GM18498 (cell line): ENCODE data around the gene NSF.
"Not testable (repeated sequence)": the region's sequence is repeated elsewhere in the genome, so short reads cannot be mapped to it uniquely, and the experiment has no call there.

Source experiments
- ATAC-seq: cut with Tn5 transposase; IDR thresholded peaks from one replicate; pipeline ENCODE4 v1.9.1; 2021; ENCODE audit warnings: mild to moderate bottlenecking, moderate library complexity; ENCODE audit not compliant: unreplicated experiment

The NSF gene

GRCh38 chr17:46590157-46591146 lies at the start of gene NSF:
Gene NSF (plus strand): TSS chr17:46590669. CDS start chr17:46590776, 107 bp downstream.
- peak; percentile 81 for ATAC-seq

GRCh38 chr17:46548607-46549006 lies 41.9 kb upstream of the NSF start:
- ATAC-seq, result not testable (repeated sequence)

GRCh38 chr17:46559155-46559554 lies 31.3 kb upstream of the NSF start:
- not testable (repeated sequence) for ATAC-seq

- ATAC-seq, result not testable (repeated sequence)
These were observed 30.4 kb upstream of the NSF start for GRCh38 chr17:46560048-46560447.

GRCh38 chr17:46566284-46566683 lies 24.2 kb upstream of the NSF start:
- ATAC-seq, result not testable (repeated sequence)

GRCh38 chr17:46566980-46567379 lies 23.5 kb upstream of the NSF start:
- not testable (repeated sequence) for ATAC-seq

- not testable (repeated sequence) for ATAC-seq
These were observed 18.7 kb upstream of the NSF start for GRCh38 chr17:46571796-46572195.

- peak; percentile 95 for ATAC-seq
These were observed 11.1 kb upstream of the NSF start, which contains the start of gene ARL17A for GRCh38 chr17:46579083-46580075. Gene ARL17A (minus strand): TSS chr17:46579691. CDS start chr17:46576322, 3,369 bp downstream.

- ATAC-seq, result not testable (repeated sequence)
These were observed 10.4 kb upstream of the NSF start for GRCh38 chr17:46580082-46580481.

GRCh38 chr17:46585444-46585843 lies 5.0 kb upstream of the NSF start:
- not testable (repeated sequence) for ATAC-seq

- peak; percentile 36 for ATAC-seq
These were observed 863 bp downstream of the NSF start for GRCh38 chr17:46591332-46591731.

- ATAC-seq, result peak; percentile 53
These were observed 8.0 kb downstream of the NSF start for GRCh38 chr17:46598344-46598931.

GRCh38 chr17:46600767-46601166 lies 10.3 kb downstream of the NSF start:
- ATAC-seq, result not testable (repeated sequence)

GRCh38 chr17:46603125-46603524 lies 12.7 kb downstream of the NSF start:
- peak; percentile 90 for ATAC-seq

- not testable (repeated sequence) for ATAC-seq
These were observed 20.8 kb downstream of the NSF start for GRCh38 chr17:46611304-46611703.

- ATAC-seq, result not testable (repeated sequence)
These were observed 23.4 kb downstream of the NSF start for GRCh38 chr17:46613876-46614275.

- not testable (repeated sequence) for ATAC-seq
These were observed 26.7 kb downstream of the NSF start for GRCh38 chr17:46617121-46617520.

GRCh38 chr17:46618975-46619374 lies 28.5 kb downstream of the NSF start:
- ATAC-seq, result not testable (repeated sequence)

- ATAC-seq, result not testable (repeated sequence)
These were observed 33.3 kb downstream of the NSF start for GRCh38 chr17:46623790-46624189.

- ATAC-seq, result not testable (repeated sequence)
These were observed 34.3 kb downstream of the NSF start for GRCh38 chr17:46624726-46625125.
